Measurements from ENCODE around the gene C3orf20.
"Not testable (repeated sequence)": the region's sequence is repeated elsewhere in the genome, so short reads cannot be mapped to it uniquely, and the experiment has no call there.

Gene C3orf20

DNA sequence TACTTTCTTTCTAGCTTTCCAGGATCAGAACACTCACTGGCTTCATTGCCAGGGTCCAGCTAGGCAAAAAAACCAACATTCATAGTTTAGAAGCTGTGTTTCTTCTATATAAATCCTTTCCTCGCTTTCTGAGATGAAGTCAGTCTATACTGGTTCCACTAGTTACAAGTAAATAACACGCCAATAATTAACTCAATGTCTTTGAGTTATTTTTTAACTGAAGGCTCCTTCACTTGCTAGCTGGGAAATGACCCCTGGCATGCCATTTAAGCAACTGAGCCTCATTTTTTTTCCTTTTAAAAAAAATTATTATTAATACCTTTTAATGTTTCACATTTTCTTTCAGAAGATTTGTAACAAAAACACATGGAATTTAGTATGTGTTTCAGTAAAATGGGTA, 25.5 kb upstream of the C3orf20 start:
- in situ Hi-C loops (cut with MboI; ENCODE audit: low sequenced_read_pairs) = no loop called here

DNA sequence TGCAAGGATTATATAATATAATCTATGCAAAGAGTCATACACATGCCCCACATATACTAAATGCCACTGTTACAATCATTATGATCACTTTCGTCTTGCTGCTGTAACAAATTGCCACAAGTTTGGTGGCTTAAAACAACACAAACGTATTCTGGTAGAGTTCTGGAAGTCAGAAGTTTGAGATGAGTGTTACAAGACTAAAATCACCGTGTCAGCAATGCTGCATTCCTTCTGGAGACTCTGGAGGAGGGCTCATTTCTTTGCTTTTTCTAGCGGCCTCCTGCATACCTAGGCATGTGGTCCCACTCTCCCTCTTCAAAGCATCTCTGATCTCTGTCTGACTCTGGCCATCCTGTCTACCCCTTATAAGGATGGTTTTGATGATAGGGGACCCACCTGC, 24.7 kb upstream of the C3orf20 start:
- in situ Hi-C loops (cut with MboI; ENCODE audit: low sequenced_read_pairs) = no loop called here

DNA sequence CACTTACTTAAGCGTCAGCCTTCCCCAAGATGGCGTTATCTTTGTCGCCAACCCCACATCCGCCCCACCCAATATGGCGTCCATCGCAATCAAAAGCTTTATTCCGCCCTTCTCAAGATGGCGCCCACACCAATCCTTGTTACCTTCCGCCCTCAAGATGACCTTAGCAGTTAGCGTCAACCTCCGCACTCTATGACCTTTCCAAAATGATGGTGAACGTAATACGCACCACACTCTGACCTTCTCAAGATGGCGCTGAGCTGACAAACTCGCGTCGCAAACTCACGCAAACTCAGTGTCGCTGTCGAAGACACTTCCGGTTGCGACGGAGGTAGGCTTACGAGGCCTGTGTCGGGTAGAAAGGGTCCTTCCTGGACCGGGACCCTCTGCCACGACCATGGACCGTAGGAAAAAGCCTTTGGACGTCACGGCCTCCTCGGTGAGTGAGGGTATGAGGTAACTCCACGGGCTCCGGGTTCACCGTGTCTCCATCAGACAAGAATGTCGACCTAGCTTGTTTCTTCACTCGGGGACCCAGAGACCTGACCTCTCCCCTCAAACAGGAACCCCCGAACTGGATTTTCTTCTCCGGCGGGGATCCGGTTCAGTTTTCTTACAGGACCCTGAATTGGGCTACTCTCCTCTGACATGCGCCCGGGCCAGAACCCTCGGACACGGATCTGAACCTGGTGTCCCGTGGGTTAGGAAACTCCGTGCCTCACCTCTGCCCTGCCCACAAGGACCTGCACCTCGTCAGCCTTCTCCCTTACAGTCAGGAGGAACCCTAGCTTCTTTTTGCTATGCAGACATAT, 23.3 kb upstream of the C3orf20 start, which contains the start of gene CCDC174:
TSS of gene CCDC174 (plus strand) at position 323 of the 812 bp plus-strand sequence. CDS start at position 398, 75 bp downstream.
- in situ Hi-C loops (cut with MboI; ENCODE audit: low sequenced_read_pairs) = no loop called here

DNA sequence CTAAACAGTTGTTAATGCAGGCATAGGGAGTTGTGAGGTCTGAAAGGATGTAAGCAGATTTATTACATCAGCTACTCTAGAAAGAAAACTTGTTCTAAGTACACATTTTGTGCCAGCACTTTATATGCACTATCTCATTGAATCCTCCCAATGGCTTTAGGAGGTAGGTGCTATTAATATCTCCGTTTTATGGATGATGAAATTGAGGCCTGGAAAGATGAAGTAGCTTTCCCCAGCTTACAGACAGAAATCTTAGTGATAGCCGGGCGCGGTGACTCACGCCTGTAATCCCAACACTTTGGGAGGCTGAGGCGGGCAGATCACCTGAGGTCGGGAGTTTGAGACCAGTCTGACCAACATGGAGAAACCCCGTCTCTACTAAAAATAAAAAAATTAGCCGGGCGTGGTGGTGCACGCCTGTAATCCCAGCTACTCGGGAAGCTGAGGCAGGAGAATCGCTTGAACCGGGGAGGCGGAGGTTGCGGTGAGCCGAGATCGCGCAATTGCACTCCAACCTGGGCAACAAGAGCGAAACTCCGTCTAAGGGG, 22.5 kb upstream of the C3orf20 start:
- in situ Hi-C loops (cut with MboI; ENCODE audit: low sequenced_read_pairs) = not testable (repeated sequence)

DNA sequence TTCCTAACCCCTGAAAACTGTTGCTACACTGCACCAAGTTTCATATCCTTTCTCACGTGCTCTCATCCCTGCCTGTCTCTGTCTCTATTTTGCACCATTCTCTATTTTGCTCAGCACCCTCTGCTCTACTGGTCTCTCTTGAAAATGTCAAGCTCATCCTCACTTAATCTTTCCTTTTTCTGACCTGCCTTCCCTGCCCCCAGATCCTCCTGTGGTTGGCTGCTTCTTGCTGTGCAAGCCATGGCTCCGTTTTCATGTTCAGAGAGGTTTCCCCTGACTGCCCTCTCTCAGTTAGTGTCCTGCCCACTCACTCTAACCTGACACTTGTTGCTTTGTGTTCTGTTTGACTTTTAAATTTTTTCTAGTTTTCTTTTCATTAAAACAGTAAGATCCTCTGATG, 17.4 kb upstream of the C3orf20 start:
- in situ Hi-C loops (cut with MboI; ENCODE audit: low sequenced_read_pairs) = no loop called here

DNA sequence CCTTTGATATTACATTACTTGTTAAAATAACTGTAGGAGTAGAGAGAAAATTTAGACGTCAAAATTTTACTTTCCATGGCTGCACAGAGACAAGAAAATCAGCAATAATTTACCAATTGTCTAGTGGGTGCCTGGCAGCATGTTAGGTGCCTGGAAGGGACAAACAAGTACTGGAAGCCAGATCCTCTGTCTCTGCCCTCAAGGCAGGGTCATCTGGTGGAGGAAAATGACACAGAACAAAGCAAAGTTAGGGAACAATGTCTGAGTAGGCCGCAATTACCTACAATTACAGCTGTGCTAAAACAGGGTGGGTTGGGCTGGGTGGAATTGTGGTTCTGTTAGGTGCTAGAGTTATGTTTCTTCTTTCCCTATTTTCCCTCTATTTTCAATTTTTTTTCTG, 16.0 kb upstream of the C3orf20 start:
- in situ Hi-C loops (cut with MboI; ENCODE audit: low sequenced_read_pairs) = no loop called here

DNA sequence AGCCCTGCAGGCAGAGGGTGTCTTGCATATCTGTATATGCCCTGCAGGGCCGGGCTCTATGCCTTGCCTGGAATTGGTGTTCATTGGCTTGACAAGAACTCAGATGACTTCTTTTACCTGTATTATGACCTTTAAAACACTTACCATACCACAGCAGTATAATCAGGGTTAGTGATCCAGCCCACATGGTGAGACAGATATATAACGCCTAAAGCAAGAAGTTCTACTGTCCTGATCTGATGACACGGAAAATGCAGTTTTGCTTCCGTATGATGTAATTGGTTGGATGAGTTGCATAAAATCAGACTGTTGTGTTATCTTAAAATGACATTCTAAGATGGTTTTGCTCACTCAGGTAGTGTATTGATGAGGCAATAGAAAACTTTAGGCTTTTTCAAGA, 14.0 kb upstream of the C3orf20 start:
- in situ Hi-C loops (cut with MboI; ENCODE audit: low sequenced_read_pairs) = no loop called here

DNA sequence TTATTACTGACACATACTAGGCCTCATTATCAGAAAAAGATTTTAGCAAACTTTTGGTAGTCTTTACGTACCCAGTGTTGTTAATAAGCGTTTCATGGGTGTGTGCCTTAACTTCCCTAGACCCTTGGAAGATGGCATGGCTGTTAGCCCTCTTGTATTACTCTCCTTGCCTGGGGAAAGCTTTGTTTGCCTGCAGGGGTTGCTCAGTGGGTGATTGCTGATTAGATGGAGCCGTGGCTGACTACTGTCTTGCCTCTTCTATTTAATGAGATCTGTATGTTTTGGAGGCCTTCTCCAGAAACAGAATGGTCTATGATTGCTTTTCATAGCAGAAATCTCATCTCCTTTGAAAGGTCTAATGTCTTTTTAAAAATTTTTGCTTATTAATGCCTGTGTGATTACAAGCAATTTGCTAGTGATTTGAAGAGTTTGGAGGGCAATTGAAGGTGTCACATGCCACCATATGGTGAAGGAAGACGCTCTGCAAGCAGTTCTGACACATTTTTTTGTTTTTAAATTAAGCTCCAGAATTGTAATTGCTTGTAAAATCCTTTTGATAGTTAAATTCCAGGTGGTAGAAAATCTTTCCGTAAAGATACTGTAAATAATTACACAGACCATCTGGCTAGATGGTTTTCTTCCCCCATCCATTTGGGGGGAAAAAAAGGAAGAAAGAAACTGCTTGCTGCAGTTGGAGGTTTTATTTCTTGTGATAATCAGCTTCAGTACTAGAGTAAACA, 11.4 kb upstream of the C3orf20 start:
- in situ Hi-C loops (cut with MboI; ENCODE audit: low sequenced_read_pairs) = no loop called here

DNA sequence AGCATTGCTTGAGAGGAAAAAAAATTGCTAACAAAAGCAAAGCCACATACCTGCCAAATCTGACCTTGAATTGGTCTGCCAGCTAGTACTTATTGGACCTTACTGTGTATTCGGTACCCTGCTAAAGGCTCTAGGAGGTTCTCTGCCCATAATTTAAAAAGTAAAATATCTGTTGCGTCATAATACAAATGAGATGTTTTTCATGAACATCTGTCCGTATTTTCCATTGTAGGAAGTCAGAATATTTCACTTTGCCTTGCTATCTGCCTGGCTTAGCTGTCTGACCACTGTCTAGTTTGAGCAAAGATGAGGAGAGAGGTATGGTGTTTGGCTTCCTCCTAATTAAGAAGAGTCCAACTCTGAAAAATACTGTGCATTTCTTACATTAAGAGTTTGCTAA, 10.8 kb upstream of the C3orf20 start:
- in situ Hi-C loops (cut with MboI; ENCODE audit: low sequenced_read_pairs) = no loop called here

DNA sequence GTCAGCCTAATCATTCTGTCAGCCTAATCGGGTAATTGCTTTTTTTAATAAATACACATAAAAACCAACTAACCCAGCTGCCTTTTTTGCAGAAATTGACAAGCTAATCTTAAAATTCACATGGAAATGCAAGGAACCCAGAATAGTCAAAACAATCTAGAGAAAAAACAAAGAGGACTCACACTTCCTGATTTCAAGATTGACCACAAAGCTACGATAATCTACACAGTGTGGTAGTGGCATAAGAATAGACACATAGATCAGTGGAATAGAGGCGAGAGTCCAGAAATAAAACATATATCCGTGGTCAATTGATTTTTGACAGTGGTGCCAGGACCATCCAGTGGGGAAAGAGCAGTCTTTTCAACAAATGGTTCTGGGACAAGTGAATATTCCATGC, 2.4 kb upstream of the C3orf20 start:
- in situ Hi-C loops (cut with MboI; ENCODE audit: low sequenced_read_pairs) = loop anchor here (10.0 kb wide), 1 partner anchor 112 kb away; no protein-coding TSS in a partner anchor

DNA sequence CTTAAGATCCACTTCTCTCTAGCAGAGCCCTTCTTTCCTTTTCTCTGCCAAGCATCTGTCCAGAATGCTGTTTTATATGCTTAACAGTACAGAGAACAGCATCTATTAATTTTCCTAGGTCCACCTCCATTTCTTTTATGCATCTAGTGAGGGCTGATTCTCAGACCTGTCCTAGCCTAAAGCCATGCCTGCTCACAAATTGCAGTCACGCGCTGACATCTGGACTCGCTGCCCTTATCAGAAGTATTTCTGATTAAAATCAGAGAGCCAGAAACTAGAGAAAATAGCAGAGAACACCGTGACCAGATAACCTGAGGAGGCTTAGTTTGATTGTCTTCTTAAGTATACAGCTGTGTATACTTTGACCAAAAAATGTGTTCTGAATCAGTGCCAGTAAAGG, 1.9 kb downstream of the C3orf20 start:
- in situ Hi-C loops (cut with MboI; ENCODE audit: low sequenced_read_pairs) = loop anchor here (10.0 kb wide), 1 partner anchor 108 kb away; no protein-coding TSS in a partner anchor

DNA sequence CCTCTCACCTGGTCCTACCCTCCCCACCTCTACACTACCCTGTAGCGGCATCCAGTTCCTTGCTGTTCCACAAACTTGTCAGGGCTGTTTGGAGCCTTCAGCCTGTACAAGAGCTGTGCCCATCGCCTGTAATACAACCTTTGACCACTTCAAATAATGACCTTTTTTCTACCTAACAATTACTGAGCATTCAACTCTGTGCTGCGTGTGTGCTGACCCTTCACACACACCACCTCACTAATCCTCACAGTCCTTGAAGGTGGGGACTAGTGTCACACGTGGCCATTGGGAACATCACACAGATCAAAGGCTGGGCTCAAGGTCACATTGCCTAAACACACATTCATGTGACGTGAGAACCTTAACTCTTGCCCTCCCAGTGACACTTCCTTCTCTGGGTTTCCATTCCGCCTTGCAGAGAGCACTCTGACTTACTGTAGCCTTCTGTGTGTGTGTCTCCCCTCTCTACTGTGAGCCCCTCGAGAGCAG, 3.1 kb downstream of the C3orf20 start:
- in situ Hi-C loops (cut with MboI; ENCODE audit: low sequenced_read_pairs) = loop anchor here (10.0 kb wide), 1 partner anchor 107 kb away; no protein-coding TSS in a partner anchor

DNA sequence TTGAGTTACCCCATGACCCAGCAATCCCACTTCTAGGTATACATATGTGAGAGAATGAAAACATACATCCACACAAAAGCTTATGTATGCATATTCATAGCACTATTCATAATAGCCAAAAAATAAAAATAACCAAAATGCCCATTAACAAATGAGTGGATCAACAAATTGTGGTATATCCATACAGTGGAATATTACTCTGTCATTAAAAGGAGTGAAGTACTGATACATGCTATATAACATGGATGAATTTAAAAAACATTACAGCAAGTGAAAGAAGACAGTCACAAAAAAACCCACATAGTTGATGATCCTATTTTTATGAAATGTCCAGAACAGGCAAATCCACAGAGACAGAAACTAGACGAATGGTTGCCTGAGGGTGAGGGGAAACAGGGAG, 5.2 kb downstream of the C3orf20 start:
- in situ Hi-C loops (cut with MboI; ENCODE audit: low sequenced_read_pairs) = no loop called here

DNA sequence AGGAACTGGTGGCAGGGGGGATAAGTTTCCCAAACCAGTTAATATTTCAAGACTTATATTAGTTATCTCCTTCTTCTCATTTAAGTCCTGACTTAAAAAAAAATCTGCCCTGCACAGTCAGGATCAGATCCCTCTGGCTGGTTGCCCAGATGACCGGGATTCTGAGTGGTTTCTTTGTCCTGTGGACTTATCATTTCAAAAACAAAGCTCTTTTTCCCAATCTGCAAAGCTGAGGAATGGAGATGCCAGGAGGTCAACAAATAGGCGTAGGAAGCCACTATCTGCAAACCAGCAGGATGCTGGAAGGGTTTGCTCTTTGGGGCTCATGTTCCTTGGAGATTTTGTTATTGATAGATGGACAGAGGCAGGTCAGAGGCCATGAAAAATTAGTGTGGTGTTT, 5.8 kb downstream of the C3orf20 start:
- in situ Hi-C loops (cut with MboI; ENCODE audit: low sequenced_read_pairs) = no loop called here

DNA sequence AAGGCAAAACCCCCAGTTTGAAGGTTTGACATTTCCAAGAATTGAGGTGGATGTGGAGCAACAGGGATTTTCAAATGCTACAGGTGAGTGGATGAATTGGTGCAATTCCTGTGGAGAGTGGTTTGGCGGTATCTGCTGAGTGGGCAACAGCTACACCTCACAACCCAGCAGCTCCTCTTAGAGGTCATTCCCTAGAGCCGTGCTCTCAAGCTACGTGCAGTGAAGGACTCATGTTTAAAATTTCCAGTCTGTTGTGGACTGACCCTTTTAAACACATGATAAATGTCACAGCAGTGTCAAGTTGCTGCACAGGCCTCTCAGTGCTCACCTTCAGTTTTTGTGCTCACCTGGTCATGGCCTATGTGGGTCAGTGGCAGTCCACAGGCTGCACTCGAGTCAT, 9.5 kb downstream of the C3orf20 start:
- in situ Hi-C loops (cut with MboI; ENCODE audit: low sequenced_read_pairs) = no loop called here

DNA sequence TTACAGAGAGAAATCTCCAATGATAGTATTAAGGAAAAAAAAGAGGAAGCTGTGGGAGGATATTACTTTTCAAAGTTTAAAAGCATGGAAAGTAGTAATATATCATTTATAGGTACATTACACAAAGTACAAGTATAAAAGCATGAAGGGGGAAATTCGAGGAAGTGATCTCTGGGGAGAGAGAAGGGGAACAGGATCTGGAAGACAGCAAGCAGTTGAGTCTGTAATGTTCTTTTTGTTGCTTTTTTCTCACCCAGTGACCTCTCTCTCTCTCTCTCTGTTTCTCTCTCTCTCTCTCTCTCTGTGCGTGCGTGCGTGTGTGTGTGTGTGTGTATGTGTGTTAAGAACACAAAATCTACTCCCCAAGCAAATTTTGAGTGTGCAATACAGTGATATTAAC, 10.2 kb downstream of the C3orf20 start:
- in situ Hi-C loops (cut with MboI; ENCODE audit: low sequenced_read_pairs) = no loop called here

DNA sequence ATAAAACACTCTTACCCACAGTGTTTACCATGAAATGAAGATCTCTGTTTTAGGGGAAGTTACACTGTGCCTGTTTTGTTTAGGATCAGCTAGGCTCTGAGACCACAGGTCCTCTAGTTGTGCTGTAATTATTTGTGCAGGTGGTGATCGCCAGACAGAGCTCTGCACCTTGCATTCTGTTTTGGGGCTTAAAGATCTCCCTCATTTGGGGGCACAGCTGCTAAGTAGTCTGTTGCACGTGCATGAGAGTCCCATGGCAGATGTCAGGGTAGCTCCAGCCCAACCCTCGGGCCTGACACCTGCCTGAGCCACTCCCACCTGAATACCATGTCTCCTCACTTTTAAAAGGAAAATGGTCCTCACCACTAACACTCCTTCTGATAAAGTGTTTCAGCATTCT, 12.4 kb downstream of the C3orf20 start:
- in situ Hi-C loops (cut with MboI; ENCODE audit: low sequenced_read_pairs) = no loop called here

DNA sequence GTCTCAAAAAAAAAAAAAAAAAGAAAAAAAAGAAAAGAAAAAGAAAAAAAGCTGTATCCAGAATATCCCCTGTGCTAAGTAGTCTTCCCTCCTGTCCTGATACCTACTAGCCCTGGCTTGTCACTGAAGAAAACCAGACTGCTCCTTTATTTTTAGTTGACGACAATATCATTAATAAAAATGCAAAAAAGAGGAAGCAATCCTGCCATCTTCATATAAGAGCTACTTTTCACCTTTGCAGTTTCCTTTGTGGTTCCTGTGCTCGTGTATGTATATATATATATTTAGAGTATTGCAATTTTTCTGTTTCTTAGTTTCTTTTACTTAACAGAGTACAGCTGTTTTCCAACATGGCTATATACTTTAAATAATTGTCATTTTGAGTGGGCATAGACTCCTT, 13.6 kb downstream of the C3orf20 start:
- in situ Hi-C loops (cut with MboI; ENCODE audit: low sequenced_read_pairs) = no loop called here

DNA sequence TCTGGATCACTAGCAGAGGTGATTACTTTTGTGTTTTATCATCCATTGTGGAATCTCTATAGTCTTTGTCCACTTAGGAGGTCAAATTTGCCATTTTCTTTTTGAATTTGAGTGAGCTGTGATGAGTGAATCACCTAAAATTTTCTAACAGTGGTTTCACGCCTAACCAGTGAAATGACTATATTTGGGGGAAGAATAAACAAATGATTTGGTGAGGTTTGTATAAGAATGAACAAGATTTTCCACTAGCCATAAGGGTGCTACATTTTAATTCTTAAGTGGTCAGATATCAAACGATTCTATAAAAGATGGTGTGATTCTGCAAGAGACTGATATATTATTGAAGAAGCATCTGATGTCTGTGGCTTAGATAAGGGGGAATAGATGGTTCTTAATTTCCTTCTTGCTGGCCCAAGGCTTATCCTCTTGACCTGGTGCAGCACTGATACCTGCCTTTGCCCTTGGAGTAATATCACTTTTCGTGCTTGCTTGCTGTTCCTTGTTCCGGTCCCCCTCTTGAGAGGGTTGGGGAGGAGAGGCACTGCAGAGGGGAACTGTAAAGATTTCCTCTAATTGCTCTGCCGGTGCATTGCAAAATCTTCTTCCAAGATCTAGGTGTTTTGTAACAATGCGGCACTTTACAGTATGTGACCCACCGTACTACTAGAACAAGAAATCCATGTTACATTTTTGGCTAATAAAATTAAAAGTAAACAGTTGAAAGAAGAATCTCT, 14.5 kb downstream of the C3orf20 start:
- in situ Hi-C loops (cut with MboI; ENCODE audit: low sequenced_read_pairs) = no loop called here

DNA sequence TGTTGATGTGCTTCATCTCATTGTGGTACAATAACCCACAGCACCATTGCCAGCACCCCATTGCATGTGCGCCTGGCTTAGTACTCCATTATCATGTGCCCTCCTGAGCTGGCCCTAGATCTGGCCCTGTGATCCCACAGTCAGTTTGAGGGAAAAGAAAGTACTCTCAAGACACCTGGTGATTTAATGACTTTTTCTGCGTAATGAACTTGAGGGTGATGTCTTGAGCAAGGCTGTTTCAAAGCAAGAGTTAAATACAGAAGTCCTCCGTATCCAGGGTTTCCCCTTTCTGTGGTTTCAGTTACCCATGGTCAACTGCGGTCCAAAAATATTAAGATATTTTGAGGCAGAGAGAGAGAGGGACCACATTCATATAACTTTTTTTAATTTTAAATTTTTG, 16.3 kb downstream of the C3orf20 start:
- in situ Hi-C loops (cut with MboI; ENCODE audit: low sequenced_read_pairs) = no loop called here

DNA sequence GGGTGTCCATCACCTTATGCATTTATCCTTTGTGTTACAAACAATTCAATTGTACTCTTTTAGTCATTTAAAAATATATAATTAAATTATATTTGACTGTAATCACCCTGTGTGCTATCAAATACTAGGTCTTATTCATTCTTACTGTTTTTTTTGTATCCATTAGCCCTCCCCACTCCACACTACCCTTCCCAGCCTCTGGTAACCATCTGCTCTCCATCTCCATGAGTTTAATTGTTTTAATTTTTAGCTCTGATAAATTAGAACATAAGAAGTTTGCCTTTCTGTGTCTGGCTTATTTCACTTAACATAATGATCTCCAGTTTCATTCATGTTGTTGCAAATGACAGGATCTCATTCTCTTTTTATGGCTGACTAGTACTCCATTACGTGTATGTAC, 16.8 kb downstream of the C3orf20 start:
- in situ Hi-C loops (cut with MboI; ENCODE audit: low sequenced_read_pairs) = no loop called here
